ACHN (cell line): ENCODE measurements around the gene TSPAN11.
"Not testable (repeated sequence)": the region's sequence is repeated elsewhere in the genome, so short reads cannot be mapped to it uniquely, and the experiment has no call there.

Experiments used
- DNase-seq: peaks from one replicate; pipeline ENCODE4 v3.0.0-alpha.2; 2015
- in situ Hi-C: cut with HindIII; loops from 2 replicates; pipeline ENCODE4 v1.10.0; 2017; ENCODE audit warnings: low sequenced_read_pairs, low pct_ligation_motif_present, low pct_unique_long_range_greater_than_20kb

Gene TSPAN11

DNA sequence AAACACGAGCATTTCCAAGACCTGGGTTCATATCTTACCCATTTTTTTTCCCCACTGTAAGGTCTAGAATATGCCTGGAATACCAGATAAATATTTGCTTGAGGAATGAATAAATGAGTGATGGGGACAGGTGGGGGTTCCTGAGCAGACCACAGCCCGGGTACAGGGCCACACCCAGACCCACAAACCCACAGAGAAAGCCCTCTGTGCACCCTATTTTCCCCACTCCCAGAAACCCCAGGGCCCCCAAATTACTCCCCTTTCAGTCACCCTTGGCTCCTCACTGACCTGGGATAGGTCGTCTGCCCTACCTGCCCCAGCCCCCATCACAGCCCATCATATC, 80.6 kb downstream of the TSPAN11 start:
- in situ Hi-C loops: no loop called here
- no peak for DNase-seq

DNA sequence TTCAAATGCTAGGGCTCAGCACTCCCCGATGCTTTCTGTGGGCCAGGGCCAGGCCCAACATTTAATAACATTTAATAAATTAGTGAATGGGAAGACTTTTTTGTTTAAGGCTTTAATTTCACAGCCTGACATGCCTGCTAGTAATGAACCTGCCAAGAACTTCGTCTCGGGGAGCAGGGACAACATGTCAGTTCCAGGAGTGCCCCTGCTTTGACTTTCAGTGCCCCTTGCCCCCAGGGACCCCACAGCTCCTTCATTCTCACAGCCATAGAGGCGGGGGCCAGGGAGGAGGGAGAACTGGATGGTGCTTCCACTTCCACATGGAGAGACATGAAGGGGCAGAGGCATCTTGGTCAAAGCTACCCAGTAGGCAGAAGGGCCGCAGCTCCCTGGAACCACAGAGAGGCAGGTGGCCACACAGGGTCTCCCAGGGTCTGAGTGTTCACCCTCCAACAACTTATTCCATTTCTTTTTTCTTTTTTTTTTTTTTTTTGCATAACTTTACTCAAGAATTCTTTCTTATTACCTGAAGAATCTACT, 81.2 kb downstream of the TSPAN11 start:
- no peak for DNase-seq
- in situ Hi-C loops: no loop called here

DNA sequence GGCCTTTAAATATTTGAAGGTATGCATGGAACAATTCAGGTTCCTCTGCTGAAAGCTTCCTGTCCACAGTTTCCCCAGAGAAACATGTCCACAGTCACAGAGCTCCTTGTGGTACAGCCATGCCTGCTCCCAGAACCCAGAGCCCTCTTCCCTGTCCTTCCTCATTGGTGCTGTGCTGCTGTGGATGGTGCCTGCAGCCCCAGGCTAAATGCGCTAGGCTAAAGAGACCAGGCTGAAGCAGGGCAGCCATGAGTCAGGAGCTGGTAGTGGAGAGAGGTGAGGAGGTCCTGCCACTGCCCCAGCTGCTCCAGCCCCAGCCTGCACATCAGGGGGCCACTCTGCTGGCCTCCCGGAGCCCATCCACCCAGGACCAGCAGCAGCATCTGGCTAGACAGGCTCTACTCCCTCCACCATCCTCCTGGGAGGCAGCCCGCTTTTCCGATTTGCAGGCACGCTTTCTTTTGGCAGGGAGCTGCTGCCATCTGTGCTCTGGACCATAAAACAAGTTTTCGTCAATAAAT, 81.8 kb downstream of the TSPAN11 start:
- in situ Hi-C loops: no loop called here
- no peak for DNase-seq

DNA sequence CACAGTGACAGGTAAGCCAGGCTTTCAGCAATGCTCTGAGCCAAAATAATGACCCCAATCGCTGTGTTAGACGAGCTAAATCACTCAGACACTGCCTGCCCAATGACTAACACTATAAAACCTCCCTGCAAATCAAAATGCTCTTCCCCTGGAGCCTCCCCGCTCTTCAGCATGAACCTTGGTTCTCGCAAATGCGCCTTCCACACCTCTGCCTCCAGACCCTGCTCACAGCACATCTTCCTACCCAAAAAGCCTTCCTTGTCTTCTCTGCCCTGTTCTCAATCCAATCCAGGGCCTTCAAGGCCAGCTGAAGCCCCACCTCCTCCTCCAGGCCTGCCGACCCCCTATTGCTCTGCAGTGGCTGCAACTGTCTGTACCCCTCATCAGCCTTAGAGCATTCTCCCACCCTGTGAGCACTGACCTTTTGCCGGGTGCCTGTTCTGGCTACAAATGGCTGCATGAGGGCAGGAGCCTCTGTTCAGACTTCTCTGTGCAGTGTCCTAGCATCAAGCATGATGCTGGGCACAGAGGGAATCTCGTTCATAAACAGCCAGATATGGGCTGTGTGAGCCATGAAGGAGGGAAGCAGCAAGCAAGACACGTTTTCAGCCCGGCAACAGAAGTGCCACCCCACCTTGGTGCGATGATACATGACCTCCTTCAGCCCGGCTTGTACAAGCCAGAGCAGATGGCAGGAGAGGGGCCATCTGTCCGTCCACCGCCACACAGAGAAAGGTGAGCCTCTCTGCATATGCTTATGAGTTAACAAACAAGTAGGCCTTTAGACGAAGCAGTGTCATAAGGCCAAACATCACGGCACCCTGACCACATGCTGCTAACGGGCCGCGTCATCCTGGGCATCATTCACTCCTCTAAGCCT, 82.7 kb downstream of the TSPAN11 start:
- DNase-seq: no peak
- in situ Hi-C loops: no loop called here

DNA sequence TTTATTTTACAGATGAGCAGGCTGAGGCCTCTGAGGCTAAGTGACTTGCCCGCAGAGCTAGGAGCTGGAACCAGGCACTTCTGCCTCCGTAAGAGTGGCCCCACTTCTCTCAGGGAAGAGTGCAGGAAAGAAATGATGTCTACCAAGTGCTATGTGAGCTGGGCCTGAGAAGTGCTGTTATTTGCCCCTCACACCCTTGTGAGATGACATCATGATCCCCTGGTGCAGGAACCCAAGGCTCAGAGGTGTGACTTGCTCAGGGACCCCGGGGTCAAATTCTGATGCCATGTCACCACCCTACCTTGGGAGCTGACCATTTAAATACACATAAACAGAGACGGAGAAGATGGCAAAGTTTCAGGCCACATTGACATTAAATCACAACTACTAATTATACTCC, 83.4 kb downstream of the TSPAN11 start:
- no peak for DNase-seq
- in situ Hi-C loops: no loop called here

DNA sequence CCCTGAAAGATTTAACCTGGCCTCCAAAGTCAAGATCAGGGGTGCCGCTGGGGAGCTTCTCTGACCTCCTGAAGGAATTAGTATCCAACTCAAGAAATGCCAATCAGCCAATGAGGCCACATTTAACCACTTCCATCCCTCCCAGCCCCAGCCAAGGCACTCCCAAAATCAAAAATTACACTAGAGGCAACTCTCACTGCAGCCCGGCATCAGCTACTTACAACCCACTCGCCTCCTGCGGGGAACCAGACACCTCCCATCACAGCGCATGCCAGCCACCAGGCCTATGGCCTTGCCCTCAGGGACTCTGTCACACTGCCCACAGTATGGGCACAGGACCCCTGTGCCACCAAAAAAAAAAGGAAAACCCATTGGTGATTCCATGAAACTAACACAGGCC, 84.8 kb downstream of the TSPAN11 start:
- in situ Hi-C loops: no loop called here
- no peak for DNase-seq

DNA sequence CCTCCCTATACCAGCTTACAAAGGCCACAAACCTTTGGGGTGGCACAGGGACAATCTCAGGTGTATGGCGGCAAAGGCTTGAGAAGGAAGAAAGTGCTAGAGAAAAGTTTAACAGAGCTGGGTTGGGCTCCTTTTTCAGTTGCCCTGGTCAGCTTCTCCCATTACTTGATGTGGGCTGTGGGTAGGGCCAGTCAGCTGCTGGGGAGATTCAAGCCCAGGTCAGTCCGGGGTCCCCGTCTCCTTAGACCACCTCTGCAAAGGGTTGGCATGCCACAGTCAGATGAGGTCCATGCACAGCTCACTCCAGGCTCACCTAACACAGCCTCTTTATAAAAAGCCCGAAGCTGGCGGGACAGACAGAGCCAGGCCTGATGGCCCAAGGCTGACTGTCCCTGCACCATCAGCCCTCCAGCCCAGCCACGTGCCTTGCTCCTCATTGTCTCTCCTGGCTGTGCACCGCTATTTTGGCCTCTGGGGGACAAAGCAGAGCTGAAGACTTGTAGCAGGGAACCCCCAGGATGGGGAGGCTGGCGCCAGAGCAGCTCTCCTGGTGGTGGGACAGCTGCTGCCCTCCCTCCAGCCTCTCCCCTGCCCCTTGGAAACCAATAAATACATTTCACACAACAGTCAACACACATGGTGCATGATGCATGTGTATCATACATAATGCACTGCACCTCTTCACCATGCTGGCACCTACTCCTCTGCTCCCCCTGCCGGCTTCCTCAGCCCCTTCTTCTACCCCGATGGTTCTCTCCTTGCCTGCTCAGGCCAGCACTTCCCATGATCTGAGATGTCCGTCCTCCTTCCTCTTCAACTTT, 85.4 kb downstream of the TSPAN11 start:
- in situ Hi-C loops: no loop called here
- no peak for DNase-seq

DNA sequence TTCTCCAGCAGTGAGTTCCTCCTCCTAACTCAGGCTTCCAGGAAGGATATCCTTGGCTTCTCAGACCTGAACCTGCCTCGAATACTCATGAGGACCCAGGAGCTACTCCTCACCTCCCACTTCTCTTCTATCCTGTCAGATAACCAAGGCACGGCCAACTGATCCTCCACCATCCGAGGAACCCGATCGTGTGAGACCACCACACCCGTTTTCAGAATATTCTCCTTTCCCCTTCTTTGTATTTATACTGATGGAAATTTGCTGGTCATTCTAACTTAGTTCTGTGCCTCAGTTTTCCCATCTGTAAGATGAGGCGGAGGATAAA, 86.0 kb downstream of the TSPAN11 start:
- in situ Hi-C loops, DNase-seq: not testable (repeated sequence)

DNA sequence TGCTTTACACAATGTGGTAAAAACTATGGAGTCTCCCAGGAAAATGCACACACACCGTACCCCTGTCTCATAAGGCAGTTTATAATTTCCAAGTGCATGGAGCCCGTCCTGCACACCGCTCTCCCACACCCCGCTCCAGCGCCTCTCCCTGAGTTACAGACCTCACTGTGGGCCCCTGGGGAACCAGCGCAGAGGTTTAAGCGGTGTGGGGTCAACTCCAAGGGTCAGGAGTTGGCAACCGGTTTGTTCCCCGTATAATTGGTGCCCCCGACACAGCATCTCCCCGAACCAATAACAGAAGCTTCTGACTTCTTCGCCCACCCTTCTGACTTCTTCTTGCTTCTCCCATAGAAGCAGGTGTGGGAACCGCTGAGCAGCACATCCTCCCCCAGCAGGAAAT, 88.7 kb downstream of the TSPAN11 start:
- in situ Hi-C loops: no loop called here
- DNase-seq: no peak

DNA sequence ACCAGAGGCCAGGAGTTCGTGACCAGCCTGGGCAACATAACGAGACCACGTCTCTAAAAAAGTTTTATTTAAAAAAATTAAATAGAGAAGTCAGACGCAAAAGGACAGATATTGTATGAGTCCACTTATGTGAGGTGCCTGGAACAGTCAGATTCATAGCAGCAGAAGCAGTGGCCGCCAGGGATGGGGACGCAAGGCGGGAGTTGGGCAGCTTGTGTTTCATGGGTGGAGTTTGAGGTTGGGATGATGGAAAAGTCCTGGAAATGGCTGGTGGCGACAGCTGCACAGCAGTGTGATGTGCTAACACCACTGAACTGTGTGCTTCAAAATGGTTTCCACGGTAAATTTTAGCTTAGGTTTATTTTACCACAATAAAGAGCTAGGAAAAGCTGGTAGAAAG, 89.5 kb downstream of the TSPAN11 start:
- in situ Hi-C loops: no loop called here
- no peak for DNase-seq

DNA sequence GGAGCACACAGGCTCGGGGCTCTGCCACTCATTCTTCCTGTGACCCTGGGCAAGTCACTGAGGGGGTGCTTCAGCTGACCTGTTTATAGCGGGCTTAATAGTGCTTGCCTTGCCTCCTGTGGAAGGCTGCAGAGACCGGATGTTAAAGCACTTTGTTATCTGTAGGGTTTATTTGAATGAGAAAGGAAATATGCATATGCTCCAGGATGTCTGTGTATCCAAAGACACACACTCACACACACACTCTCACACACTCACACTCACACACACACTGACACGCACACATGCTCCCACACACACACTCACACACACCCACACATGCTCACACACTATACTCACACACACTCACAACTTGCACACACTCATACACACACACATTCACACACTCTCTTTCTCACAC, 91.0 kb downstream of the TSPAN11 start:
- in situ Hi-C loops: no loop called here
- no peak for DNase-seq

DNA sequence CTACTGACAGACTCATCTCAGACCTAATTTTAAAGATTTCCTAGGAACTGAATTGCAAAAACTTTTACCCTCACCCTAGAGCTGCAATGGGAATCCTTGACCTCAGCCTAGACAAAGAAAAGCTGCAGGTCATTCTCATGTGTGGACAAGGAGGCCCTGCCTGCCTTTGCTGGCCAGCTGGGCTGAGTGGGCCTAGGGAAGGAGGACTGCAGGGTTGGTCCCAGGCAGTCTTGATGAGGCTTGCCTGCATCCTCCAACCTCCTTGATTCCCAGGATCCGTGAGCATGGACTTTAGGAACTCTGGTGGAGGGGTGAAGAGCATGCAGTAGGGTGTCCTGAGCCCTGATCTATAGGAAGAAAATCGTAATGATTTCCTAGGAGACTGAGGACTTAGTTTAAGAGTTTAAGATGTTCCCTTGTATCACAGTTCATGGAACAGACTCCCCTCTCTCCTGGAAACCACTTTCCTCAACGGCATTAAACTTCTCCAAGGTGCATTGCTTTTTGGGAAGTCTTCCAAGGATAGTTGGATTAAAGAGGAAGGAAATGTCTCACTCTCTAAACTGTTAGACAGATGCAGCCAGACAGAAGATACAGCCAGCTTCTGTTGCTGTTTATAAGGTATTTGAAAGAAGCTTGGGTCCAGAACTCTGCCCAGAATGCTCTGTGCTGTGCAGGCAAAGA, 91.7 kb downstream of the TSPAN11 start:
- no peak for DNase-seq
- in situ Hi-C loops: no loop called here

DNA sequence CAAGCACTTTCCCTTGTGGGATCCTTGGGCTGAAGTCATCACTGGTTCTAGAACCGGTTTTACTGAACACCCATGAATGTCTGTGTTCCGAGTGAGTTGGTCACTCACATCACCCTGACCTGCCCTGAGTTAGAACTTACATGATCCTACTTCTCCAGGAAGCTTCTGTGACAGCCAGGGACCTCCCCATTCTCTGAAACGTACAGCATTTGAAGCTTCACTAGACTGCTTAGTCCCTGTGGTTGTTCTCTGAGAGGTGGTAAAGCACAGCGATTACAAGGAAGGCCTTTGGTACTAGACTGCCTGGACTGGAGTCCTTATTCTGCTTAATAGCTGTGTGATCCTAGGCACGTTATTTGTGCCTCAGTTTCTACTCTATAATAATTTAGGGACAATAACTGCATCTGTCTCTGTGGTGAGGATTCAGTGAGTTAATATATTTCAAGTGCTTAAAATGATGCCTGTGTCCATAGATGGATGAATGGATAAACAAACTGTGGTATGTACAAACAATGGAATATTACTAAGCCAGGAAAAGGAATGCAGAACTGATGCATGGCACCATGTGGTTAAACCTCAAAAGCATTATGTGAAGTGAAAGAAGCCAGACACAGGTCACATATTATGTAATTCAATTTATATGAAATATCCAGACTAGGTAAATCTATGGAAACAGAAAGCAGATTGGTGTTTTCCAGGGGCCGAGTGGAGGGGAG, 92.4 kb downstream of the TSPAN11 start:
- in situ Hi-C loops: no loop called here
- DNase-seq: no peak

DNA sequence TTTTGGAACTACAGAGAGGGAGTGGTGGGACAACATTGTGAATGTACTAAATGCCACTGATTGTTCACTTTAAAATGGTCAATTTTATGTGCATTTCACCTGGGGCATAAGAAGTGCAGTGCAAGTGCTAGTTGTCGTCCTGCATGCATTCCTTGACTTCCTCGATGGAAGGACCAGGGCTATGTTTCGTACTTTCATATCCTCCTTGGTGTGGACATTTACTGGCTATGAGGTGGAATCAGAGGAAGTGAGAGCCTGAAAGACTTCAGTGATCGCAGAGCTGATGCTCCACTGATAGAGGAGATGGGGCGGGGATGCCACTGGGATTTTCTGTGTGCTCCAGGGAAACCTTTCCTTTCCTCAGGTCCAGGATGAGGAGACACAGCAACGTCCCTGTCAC, 93.0 kb downstream of the TSPAN11 start:
- DNase-seq: no peak
- in situ Hi-C loops: no loop called here

DNA sequence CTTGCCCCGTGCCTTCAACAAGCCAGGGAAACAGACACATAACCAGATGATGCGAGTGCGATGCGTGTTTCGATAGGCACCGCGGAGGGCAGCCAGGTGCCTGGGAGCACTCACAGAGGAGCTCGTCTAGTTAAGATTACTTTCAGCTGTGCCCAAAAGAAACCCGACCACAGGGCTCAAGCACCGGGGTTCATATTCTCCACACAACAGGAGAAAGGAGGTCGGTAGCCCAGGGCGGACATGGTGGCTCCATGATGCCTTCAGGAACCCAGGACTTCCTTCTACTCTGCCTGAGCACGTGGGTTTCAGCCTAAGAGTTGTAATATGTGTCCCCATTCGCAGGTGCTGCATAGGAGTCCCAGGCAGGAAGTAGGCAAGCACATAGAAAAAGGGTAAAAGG, 93.4 kb downstream of the TSPAN11 start:
- DNase-seq: no peak
- in situ Hi-C loops: no loop called here

DNA sequence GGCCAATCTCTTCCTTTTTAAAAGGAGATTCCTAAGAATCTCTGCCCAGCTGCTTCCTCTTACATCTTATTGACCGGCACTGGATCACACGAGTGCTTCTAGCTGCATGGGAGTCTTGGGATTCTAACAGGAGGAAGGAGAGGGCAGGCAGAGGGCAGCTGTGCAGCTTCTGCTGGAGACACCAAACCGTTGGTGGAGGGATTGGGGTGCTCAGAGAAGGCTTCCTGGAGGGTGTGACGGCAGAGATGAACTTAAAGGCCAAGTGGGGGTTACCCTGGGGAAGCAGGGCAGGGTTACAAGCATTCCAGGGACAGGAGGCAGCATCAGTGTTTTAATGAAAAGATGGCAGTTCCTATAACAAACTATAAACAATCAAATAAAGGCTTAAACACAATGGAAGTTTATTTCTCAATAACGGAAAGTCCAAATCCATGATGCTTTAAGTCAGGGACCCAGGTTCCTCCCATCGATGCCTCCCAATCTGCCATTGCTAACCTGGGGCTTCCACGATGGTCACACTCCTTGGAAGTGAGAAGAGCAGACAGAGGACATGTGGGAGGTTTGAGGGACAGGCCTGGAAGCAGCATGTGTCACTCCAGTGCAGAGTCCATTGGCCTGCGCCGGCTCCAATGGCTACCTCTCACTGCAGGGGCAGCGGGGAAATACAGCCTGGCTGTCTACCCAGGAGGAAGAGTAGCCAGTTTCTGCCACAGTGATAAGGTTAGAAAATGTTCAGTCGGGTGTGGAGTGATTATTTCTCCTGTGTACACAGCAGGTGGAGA, 94.0 kb downstream of the TSPAN11 start:
- no peak for DNase-seq
- in situ Hi-C loops: no loop called here

DNA sequence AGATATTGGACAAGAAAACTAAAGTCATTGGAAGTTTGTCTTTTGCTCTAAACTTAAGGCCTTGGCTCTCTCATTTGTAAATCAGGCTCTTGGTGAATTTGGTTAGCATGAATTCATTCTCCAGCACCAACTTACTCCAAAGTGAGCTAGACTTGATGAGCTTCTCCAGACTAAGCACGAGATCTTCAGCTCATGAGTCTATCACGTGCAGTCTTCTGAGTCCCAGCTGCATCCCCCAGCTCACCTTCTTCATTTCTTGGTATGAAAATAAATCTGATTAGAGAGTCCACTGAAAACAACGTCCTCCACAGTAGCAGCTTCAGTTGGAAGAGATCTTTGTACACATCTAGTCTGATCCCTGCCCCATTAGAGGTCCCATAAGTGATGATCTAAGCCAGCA, 94.6 kb downstream of the TSPAN11 start:
- no peak for DNase-seq
- in situ Hi-C loops: no loop called here
